Stimulated activated CD4-positive, alpha-beta T cell treated with anti-CD3 and anti-CD28 coated beads, TNF-alpha, amount 100 ng/mL, for 24 hours (primary cell): ENCODE measurements around the gene CSTPP1.
"Not testable (repeated sequence)": the region's sequence is repeated elsewhere in the genome, so short reads cannot be mapped to it uniquely, and the experiment has no call there.

Experiments used
- DNase-seq, 3 experiments: peaks; one replicate each; pipeline ENCODE4 v3.0.0-alpha.2; 2020; ENCODE audit warnings: low read depth in 3 of 3

CSTPP1 gene

DNA sequence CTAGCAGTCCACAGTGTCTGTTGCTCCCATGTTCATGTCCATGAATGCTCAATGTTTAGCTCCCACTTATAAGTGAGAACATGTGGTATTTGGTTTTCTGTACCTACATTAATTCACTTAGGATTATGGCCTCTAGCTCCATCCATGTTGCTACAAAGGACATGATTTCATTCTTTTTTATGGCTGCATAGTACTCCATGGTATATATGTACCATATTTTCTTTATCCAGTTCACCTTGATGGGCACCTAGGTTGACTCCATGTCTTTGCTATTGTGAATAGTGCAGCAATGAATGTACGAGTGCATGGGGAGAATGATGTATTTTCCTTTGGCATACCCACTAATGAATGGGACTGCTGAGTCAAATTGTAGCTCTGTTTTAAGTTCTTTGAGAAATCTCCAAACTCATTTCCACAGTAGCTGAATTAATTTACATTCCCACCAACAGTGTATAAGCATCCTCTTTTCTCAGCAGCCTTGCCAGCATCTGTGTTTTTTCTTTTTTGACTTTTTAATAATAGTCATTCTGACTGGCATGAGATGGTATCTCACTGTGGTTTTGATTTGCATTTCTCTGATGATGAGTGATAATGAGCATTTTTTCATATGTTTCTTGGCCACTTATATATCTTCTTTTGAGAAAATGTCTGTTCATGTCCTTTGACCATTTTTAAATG is 53.4 kb downstream of the CSTPP1 start:
- not testable (repeated sequence) for DNase-seq

DNA sequence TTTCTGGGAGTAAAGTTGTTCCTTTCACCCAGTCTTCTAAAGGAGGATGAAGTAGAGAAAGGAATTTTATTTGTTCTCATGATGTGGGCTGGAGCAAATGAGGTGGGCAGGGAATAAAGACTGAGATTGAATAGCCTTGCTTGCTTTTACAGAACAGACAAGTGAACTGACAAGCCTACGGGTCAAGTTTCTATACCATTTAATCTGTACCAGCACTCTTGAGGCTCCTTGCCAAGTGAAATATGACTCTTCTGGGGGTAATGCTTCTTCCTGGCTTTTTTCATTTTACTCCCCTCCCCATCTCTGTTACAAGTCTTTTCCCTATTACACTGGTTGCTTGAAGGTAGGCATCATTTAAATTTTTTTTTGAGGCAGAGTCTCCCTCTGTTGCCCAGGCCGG is 54.8 kb downstream of the CSTPP1 start:
- DNase-seq: no peak

DNA sequence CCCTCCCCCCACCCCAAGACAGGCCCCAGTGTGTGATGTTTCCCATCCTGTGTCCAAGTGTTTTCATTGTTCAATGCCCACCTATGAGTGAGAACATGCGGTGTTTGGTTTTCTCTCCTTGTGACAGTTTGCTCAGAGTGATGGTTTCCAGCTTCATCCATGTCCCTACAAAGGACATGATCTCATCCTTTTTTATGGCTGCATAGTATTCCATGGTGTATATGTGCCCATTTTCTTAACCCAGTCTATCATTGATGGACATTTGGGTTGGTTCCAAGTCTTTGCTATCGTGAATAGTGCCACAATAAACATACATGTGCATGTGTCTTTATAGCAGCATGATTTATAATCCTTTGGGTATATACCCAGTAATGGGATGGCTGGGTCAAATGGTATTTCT is 55.8 kb downstream of the CSTPP1 start:
- not testable (repeated sequence) for DNase-seq

DNA sequence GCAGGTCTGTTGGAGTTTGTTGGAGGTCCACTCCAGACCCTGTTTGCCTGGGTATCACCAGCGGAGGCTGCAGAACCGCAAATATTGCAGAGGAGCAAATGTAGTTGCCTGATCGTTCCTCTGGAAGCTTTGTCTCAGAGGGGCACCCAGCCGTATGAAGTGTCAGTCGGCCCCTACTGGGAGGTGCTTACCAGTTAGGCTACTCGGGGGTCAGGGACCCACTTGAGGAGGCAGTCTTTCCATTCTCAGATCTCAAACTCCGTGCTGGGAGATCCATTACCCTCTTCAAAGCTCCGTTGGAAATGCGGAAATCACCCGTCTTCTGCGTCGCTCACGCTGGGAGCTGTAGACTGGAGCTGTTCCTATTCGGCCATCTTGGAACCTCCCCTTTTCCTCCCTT is 61.2 kb downstream of the CSTPP1 start:
- not testable (repeated sequence) for DNase-seq

DNA sequence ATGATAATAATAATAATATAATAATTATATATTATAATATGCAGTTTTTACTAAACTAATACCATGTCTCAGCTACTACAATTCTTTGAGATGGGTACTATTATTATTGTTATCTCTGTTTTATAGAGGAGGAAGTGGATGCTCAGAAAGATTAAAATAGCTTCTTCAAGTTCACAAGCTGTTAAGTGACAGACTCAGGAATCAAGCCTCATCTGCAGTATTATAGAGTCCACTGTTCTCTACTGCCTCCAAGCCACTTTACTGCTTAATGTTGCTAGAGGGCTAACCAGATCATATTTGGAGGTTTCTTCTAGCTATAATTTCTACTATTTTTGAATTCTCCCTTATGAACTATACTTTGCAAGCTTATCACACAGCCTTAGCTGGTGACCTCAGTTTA is 62.7 kb downstream of the CSTPP1 start:
- no peak for DNase-seq

DNA sequence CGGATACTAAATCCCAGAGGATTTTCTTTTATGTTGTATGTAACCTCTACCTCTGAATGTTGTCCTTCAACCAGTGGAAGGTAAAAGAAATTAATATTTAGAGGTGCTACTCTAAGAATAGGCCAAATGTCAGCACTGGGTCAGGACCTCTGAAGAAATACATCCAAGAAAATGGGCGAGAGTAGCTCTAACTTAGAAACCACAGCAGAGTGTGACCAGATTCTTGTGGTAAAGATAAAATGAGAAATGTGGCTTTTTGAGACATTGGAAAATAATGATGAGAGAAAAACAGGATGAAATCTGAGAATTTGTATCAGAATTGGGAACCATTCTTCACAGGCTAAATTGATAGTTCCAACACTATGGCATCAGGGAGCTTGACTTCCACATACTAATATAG is 63.5 kb downstream of the CSTPP1 start:
- DNase-seq: no peak

DNA sequence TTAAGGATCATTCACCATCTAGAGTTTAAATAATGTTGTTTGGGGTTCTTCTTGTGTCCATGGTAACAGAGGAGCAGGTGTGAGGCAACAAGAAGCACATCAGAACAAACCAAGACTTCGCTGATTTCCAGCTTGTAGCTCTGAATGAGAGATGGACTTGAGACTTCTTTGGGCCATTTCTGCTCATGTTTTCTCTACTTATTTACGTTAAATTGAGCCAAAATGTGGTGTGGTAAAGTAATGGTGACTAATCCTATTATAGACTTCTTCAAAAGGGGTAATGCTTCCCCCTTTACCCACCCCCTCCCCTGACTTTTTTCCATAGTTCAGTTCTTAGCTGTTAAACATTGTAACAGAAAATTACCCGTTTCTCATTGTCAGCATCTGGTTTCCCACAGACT is 65.2 kb downstream of the CSTPP1 start:
- no peak for DNase-seq

DNA sequence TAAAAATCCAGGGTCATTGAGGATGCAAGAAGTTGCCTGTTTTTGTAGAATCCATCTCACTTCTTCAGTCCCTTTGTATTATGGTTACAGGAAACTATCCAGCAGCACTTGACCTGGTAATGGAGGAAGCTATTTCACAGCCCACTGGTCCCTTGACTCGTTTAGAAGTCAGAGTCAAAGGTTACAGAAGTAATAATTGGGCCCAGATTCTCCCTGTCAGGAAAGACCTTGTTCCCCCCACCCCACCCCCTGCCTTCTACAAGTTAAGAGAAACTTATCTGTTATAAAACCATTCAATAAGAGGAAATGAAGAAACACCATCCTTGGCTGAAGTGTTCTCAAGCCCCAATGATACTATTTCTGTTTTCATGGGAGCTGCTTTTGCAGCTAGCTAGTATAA is 65.8 kb downstream of the CSTPP1 start:
- no peak for DNase-seq

DNA sequence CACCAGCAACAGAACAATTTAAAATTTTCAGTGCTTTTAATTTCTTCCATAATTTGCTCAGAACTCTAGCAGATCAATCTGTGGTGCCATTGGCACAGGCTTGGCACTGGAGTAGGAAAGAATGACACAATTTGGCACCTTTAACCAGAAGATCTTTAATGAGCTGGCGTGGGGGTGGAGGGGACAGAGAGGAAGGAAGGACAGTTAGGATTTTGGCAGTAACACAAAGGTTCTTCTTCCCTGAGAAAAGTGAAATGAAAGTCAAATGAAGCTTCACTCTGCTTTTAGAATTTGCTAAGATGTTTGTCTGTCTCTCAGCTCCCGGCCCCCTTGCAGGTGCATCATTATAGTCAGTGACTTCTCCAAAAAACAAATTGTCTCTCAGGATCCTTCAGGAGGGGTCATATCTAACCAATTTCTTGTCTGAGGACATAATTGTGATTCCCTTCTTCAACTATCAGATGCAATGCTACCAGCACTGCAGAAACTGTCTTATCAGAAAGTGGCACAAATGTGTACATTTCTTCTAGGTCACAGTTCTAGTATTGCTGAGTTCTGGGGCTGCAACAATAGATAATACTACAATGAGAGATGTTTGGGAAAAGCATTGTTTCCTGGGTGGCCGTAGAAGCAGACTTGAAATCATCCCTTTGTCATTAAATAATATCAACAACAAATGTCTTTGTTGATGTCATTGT is 66.8 kb downstream of the CSTPP1 start:
- peak in 2 of 3 experiments; percentile 0 to 5 for DNase-seq

DNA sequence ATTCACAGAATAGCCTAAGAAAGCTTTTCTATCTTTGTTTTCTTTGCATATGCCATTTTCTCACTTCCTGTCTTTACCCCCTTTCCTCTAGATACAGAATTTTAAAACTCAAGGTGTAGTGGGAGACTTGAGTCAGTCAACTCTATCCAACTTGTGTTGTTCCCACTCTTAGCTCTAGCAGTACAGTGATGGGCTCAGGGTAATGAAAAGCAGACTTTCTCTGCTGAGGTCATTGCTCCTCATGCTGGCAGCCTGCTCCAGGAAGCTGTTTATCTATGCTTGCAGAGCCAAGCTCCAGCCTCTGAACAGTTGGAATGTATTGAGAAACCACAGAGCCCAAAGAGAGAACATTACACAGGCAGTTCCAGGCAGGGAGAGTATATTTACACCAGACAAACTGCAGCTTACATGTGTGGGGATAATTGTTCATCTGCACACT is 68.1 kb downstream of the CSTPP1 start:
- no peak for DNase-seq

DNA sequence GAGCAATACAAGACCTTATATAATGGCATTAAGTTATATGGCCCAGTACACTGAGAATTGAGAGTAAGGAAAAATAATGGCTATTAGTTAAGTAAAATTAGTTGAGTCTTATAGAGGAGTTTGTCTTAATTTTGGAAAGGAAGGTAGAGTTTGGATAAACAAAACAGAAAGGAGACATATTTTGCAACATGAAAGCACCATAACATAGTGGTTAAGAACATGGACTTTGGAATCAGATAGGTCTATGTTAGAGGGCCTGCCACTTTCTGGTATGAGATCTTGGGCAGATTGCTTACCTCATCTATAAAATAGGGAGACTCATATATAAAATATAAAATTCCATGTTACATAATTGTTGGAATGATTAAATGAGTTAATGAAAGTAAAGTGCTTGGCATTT is 68.9 kb downstream of the CSTPP1 start:
- no peak for DNase-seq

DNA sequence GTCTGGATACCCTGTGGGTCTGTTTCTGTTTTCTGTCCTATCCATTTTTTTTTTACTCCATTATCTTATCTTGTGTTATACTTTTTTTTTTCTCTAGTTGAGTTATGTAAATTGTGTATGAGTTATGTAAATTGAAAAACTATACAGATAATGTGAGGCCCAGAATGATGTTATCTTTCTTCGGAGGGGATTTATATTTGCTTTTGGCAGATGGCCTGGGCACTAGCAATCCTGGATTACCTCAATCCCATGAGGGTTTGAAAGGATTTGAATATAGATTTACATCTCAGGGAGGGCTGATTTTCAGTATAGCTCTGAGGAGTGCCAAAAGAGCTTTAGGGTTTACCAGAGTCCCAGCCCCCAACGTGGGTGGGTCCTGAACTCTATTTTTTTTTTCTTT is 71.0 kb downstream of the CSTPP1 start:
- DNase-seq: no peak

DNA sequence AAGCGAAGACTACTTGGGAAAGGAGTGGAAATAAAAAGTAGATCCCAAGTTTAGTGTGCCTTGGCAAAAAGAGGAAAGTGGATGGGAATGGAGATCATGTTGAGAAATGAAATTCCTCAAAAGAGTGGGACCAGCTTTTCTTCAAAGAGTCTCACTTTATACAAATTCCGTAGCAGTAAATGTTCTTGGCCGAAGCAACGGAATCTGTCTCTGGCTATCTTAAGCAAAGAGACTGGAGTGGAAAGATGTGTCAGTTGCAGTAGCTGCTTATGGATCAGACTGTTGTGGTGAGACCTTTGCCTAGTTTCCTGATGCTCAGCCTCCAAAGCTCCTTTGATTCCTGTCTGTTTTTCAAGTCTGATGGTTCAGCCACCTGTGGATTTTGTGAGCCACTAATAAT is 73.6 kb downstream of the CSTPP1 start:
- DNase-seq: no peak

DNA sequence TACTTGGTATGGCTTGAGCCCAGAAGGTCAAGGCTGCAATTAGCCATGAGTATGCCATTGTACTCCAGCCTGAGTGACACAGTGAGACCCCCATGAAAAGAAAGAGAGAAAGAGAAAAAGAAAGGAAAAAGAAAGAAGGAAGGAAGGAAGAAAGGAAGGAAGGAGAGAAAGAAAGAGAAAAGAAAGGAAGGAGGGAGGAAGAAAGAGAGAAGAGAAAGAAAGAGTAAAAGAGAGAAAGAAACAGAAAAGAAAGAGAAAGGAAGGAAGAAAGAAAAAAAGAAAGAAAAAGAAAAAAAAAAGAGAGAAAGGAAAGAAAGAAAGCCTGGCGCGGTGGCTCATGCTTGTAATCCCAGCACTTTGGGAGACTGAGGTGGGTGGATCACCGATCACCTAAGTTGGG is 77.5 kb downstream of the CSTPP1 start:
- DNase-seq: no peak

DNA sequence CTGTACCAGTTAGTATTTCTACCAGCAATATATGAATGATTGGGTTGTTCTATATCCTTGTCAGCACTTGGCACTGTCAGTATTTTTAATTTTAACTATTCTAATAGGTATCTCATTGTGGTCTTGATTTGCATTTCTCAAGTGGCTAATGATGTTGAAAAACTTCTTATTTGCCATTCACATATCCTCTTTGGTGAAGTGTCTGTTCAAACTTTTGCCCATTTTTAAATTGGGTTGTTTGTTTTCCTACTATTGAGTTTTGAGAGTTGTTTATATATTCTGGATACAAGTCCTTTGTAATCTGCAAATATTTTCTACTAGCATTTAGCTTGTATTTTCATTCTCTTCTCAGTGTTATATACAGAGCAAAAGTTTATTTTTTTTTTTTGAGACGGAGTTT is 82.1 kb downstream of the CSTPP1 start:
- no peak for DNase-seq

DNA sequence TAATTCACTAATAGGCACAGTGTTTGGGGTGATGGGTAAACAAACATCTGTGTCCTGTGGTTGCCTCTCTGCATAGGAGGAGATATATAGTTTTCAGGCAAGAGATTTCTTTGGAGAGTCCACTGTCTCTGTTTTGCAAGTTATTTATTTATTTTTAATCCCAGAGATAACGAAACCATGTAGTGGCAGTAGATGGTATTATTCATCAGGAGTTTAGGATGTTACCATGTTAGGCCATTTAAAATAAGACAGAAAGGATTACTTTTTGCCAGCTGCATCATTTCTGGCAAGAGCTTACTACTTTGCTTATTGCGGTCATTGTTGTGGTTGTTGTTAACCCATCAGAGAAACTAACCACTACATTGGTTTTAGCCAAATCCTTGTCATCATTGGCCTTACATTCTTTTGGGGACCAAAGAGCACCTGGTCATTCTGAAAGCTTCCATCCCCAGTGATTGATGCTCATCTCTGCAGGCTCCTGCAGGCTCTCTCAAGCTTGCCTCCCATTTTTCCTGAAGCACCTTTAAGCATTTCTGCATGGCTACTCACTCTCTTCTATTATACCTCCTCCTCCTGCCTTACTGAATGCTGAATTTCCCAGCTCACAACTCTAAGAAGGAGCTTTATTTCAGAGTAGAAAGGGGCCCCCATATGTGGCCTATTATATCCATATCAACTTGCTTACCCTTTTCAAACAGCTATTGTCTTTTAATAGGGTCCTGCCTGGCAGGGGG is 84.4 kb downstream of the CSTPP1 start:
- no peak for DNase-seq

DNA sequence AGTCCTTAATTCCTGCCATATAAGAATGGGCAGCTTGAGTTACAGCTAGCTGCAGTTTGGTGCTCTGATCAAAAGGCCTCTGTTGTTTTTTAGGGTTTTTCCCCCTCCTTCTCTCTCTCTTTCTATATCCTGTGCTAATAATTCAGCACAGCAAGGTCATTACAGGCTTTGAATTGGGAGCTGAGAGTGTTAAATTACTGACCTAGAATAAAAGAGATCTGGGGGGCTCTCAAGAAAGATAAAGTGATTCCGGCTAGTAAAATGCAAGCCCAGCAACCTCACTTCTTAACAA is 84.9 kb downstream of the CSTPP1 start:
- no peak for DNase-seq

DNA sequence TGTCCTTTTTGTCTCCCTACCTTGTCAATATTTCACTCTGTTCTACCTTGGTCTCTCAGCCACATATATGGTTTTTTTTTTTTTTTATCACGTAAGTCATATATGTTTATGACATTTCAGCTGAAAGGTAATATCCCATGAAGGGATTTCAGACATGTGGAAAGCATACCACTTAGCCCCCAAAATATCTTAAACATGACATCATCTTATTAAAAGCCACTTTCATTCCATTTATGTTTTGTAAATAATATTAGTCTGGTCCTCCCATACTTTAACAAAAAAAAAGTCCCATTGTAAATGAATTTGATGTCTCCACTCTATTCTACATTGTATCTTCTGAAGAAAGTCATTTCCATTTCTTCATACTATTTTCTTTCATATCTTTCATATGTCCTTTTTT is 85.4 kb downstream of the CSTPP1 start:
- no peak for DNase-seq

DNA sequence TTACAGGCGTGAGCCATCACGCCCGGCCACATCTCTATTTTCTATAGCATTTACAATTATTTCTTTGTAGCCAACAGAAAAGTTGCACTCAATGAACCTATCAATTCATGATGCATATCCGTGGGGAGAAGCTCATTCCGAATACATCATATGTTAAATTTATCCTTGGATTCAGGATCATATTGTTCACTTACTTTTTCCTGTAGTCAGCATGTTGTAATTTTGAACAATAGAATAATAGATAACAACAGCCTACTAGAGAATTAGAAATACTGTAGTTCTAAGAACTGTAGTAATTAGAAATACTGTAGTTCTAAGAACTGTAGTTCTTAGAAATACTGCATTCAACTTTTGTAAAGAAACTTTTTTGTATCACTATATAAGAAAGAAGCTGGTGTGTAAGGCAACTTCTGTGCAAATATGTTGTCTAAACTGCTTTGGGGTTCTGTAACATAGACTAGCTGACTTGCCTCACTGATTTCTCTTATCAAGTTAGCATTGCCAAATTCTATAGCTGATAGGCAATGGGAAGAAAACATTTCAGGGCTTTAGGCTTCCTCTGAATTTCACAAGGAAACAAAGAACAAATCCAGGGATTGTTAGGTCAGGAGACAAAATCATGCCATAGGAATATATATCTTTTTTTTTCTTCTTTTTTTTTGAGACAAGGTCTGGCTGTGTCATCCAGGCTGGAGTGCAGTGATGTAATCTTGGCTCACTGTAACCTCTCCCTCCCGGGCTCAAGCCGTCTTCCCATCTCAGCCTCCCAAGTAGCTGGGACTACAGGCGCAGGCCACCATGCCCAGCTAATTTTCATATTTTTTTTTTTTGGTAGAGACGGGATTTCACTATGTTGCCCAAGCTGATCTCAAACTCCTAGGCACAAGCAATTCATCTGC is 91.9 kb downstream of the CSTPP1 start:
- no peak for DNase-seq

DNA sequence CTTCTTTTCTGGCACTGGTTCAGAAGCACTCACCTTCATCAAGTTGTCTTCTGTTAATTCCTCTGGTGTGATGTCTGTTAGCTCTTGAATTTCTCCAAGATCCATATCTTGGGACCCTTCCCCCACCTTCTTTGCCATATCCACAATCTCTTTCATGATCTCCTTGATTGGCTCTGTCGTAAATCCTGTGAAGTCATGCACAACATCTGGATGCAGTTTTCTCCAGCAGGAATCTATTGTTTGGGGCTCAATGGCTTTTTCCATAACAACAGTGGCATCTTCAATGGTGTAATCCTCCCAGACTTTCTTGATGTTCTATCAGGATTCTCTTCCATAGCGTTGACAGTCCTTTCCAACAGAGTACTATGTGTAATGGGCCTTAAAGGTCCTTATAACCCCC is 96.9 kb downstream of the CSTPP1 start:
- DNase-seq: no peak

DNA sequence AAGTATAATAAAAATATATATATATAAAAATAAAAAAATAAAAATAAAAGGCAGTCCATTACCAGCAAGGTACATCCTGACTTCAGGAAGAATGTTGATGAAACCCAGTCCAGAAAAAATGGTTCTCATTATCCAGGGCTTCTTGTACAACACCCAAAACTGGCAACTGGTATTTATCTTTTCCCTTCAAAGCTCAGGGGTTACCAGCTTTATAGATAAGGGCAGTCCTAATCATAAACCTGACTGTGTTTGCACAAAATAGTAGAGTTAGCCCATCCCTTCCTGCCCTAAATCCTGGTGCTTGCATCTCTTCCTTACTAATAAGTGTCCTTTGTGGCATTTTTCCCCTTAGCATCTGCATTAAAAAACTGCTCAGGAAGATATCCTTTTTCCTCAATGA is 97.5 kb downstream of the CSTPP1 start:
- DNase-seq: no peak

DNA sequence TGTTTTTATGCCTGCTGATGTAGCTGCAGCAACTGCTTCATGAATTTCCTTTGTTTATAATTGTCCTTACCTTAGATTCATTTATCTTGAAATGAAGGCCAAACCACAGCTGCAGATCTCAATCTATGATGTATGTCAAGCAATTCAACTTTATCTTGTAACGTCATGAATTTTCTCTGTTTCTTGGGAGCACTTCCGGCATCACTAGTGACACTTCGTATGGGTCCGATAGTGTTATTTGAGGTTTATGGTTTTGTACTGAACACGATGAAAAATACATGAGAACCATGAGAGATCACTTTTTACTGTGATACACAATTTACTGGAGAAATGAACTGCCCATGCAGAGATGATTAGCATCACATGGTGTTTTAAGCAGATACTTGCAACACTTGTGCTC is 98.5 kb downstream of the CSTPP1 start:
- DNase-seq: no peak
